Thoracic aorta endothelial cell (primary cell): ENCODE data around the gene RAB11A. TPM values are rescaled to one million over a fixed set of nuclear protein-coding genes. Genes with fewer than 3 reads are reported as not detected.

Experiments used
- small RNA-seq: library from RNA; depleted of rRNA; stranded (forward); fragments of <200 nt; gene quantifications from one replicate; pipeline ENCODE3, GENCODE V24; 2012
- total RNA-seq: library from RNA; depleted of rRNA; stranded (reverse); fragments of >200 nt; gene quantifications from 2 replicates; pipeline ENCODE4 v1.2.3, GENCODE V29; 2012

Gene RAB11A
- total RNA-seq, result 317 and 433 TPM in 2 replicates

GRCh38 chr15:65869126-65869953, at the start of gene RAB11A:
Gene RAB11A (plus strand): TSS chr15:65869491. CDS start chr15:65869586, 95 bp downstream.

Small RNA genes lying within 50 kb of the gene (small RNA-seq; reads per million reads assigned to genes)
- gene RF00026, result not detected

Other genes starting within 250 kb of the RAB11A start
- gene SLC24A1, start 247.6 kb upstream of the RAB11A start, total RNA-seq, result 10.8 and 12.1 TPM in 2 replicates
- 61.5 and 61.6 TPM in 2 replicates for gene DENND4A, start 77.2 kb upstream of the RAB11A start, total RNA-seq